ENCODE results near the gene LRRTM4.

DNA sequence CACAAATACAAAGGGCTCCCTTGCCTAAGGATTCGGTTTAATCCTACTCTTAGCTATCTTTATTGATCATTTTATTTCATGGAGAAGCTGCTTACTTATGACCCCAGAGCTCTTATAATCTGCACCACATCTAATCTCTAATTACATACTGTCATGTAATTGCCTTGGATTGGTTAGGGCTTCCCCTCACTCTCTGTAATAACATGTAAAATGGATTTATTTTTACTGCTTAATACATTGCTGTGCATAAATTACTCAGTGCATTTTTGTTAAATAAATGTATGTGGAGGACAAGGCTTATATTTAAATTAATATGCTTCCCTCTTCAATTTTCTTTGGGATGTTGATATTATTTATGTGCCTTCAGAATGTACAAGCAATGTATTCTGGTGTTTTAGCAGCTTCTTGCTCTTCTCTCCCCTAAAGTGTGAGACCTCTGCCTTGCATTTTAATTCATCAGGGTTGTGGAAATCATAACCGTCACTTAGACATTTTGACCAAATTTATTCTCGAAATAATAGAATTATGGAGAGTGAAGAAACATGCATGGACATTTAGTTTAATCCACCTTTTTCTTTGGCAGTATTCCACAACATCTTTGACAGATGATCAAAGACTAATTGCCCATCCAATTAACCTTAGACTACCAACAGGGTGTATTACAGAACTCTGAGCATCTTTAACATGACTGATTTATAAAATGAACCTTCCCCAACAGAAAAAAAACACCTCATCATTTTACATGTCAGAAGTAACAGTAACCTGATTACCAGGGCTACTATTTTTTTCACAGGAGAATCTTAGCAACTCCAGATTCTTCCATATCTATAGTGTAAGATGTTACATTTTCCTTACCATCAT lies 692.6 kb downstream of the LRRTM4 start:
- TF ChIP-seq EP300 (IDR thresholded peaks at IDR 0.05), result no peak
- TF ChIP-seq, protein P1, sequence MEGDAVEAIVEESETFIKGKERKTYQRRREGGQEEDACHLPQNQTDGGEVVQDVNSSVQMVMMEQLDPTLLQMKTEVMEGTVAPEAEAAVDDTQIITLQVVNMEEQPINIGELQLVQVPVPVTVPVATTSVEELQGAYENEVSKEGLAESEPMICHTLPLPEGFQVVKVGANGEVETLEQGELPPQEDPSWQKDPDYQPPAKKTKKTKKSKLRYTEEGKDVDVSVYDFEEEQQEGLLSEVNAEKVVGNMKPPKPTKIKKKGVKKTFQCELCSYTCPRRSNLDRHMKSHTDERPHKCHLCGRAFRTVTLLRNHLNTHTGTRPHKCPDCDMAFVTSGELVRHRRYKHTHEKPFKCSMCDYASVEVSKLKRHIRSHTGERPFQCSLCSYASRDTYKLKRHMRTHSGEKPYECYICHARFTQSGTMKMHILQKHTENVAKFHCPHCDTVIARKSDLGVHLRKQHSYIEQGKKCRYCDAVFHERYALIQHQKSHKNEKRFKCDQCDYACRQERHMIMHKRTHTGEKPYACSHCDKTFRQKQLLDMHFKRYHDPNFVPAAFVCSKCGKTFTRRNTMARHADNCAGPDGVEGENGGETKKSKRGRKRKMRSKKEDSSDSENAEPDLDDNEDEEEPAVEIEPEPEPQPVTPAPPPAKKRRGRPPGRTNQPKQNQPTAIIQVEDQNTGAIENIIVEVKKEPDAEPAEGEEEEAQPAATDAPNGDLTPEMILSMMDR (IDR thresholded peaks at IDR 0.05), result no peak
- TF ChIP-seq RAD21 (conservative IDR thresholded peaks at IDR 0.05 in 1 of 2, IDR thresholded peaks at IDR 0.05 in 1 of 2), result no peak
